AML-193 (cell line): ENCODE results near the gene TMEM243.
"Not testable (repeated sequence)": the region's sequence is repeated elsewhere in the genome, so short reads cannot be mapped to it uniquely, and the experiment has no call there.

Experiments
- DNase-seq, 2 experiments: peaks; one replicate each; lab custom pipeline; 2025; lab: John Stamatoyannopoulos, UW

Gene TMEM243, protein sequence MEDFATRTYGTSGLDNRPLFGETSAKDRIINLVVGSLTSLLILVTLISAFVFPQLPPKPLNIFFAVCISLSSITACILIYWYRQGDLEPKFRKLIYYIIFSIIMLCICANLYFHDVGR

GRCh38 chr7:87219545-87220025 lies at the start of gene TMEM243:
TSS of gene TMEM243 (minus strand) at chr7:87219732. CDS start at chr7:87219503, 229 bp downstream.
- DNase-seq = peak; percentile 78 to 82

DNA sequence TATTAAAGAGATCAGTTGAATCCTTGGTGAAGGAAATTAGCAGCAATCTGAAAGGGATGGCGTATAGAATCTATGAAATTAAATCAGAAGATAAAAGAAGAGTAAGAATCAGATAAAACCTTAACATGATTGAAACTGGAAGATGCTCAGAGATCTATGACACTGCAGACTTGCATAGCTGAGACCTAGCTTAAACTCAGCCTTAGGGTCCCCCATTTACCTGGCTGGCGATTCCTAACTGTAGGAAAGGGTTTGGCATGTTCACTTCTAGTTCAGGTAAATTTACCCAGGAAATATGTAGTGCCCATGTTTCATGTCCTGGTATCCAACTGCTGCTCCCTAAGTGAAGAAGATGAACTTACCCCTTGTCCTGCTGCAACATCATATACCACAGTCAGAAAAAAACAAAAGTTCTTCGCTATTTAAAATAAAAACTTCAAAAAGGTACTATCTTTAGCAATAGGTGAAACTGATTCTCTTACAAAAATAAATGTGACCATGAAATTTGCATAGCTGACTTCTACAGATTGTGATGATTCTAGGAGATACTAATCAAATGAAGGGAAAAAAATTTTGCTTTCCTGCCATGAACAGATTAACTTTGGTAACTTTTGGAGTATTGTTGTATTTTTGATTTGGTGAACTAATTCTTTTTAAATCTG lies 47.8 kb upstream of the TMEM243 start:
- DNase-seq = no peak

DNA sequence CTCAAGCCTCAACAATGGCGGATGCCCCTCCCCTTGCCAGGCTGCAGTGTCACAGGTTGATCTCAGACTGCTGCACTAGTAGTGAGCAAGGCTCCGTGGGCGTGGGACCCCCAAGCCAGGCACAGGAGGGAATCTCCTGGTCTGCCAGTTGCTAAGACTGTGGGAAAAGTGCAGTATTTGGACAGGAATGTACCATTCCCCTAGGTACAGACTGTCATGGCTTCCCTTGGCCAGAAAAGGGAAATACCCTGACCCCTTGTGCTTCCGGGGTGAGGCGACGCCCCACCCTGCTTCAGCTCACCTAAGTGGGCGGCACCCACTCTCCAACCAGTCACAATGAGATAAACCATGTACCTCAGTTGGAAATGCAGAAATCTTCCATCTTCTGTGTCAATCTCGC lies 44.0 kb upstream of the TMEM243 start:
- no peak for DNase-seq

DNA sequence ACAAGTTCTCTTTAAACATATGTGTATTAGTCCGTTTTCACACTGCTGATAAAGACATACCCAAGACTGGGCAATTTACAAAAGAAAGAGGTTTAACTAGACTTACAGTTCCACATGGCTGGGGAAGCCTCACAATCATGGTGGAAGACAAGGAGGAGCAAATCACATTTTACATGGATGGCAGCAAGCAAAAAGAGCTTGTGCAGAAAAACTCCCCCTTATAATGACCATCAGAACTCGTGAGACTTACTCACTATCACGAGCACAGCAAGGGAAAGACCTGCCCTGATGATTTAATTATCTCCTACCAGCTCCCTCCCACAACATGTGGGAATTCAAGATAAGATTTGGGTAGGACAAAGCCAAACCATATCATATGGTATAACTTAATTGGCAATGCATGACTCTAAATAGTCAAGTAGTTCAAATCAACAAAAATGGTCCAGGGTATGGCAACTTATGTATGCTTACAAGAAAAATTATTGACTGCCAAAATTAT lies 34.1 kb upstream of the TMEM243 start:
- no peak for DNase-seq

DNA sequence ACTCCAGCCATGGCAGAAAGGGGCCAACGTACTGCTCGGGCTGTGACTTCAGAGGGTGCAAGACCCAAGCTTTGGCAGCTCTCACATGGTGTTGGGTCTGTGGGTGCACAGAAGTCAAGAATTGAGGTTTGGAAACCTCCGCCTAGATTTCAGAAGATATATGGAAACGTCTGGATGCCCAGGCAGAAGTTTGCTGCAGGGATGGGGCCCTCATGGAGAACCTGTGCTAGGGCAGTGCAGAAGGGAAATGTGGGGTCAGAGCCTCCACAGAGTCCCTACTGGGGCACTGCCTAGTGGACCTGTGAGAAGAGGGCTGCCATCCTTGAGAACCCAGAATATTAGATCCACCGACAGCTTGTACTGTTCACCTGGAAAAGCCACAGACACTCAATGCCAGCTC lies 26.1 kb upstream of the TMEM243 start:
- not testable (repeated sequence) for DNase-seq

DNA sequence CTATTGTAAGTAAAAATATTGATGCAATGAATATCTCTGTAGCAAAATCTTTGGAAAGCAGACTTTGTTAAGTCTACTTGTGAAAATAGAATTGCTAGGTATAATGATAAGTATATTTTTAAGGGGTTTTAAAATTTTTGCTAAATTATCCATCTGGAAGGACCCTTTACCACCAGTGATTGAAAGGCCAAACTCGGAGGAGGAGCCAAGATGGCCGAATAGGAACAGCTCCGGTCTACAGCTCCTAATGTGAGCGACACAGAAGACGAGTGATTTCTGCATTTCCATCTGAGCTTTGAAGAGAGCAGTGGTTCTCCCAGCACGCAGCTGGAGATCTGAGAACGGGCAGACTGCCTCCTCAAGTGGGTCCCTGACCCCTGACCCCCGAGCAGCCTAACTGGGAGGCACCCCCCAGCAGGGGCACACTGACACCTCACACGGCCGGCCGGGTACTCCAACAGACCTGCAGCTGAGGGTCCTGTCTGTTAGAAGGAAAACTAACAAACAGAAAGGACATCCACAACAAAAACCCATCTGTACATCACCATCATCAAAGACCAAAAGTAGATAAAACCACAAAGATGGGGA lies 19.0 kb upstream of the TMEM243 start:
- DNase-seq = not testable (repeated sequence)

GRCh38 chr7:87234949-87235348 lies 15.4 kb upstream of the TMEM243 start:
- no peak for DNase-seq

- DNase-seq = no peak
Measured at GRCh38 chr7:87231711-87232110, 12.2 kb upstream of the TMEM243 start.

GRCh38 chr7:87231258-87231657 lies 11.7 kb upstream of the TMEM243 start:
- DNase-seq = no peak

- DNase-seq = no peak
Measured at GRCh38 chr7:87226495-87226894, 7.0 kb upstream of the TMEM243 start.

DNA sequence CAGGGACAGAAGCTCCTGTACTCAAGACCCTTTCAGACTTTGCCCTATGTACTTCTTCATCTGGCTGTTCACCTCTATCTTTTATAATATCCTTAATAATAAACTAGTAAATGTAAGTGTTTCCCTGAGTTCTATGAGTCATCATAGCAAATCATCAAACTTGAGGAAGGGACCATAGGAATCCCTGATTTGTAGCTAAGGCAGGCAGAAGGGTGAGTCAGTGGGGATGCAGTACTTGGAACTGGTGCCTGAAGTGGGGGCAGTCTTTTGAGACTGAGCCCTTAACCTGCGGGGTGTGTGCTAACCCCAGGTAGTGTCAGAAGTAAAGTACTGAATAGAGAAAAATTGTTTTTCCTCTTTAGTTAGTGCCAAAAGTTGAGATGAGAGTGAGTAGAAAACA lies 6.2 kb upstream of the TMEM243 start:
- DNase-seq = no peak

GRCh38 chr7:87223666-87224065 lies 4.1 kb upstream of the TMEM243 start:
- DNase-seq = no peak

GRCh38 chr7:87220734-87221215 lies 1.2 kb upstream of the TMEM243 start:
- no peak for DNase-seq

DNA sequence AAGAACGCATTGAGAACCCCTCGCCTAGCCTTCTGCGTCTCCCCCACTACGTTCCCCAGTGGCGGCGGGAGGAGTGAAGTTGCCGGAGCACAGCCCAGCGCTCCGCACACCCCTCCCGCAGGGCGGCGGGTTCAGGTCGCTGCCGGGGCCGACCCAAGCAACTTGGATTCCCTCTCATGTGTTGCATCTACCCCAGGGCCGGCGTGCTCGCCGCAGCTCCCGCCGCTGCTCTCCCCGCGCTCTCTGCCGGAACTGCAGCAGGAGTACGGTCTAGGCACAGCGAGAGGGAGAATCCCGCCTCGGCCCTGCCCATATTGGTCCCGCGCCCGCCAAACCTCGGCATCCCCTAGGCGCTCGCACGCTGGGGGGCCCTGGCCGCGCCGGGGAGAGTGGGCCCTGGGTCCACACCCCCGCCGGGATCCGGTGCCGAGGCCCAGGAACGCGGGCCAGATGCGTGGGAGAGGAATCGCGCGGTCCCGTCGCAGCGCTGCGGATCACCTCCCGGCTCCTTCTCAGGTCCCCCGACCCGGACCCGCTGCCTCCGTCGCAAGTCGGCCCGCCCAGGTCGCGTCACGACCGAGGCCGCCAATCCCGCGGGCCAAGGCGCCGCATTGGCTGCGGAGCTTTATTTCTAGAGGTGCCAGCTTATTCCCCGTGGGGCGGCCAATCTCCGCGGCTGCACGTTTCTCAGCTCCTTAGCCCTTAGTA lies 648 bp upstream of the TMEM243 start:
- peak; percentile 7 for DNase-seq

DNA sequence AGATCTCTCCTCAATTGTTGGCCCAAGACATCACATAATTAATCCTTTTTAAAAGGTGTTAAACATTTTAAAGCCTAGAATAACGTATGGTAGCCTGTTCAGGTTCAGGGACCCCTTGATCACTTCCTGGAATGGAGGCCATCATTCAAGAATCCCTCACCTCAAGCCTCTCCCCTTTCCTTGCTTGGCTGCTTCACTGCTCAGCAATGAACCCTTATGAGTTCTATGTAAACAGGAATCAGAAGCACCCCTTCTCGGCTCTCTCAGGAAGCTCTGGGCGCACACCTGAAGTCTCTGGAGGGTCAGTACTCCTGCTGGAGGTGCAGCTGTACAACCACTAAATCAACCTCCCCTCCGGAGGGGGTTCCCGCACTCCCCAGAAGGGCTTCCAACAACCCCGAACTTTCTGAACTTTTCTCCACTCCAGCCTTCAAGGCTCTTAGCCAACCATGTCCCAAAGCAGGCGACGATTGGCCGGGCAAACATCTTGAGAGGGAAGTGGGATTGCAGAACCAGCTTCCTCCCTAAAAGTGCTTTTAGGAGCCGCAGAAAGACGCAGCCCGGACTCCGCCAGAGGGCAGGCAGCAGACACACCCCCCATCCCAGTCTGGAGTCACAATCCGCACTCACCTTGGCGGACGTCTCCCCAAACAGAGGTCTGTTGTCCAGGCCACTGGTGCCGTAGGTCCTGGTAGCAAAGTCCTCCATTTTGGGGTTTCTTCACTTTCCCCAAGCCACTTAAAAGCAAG lies 562 bp downstream of the TMEM243 start:
- DNase-seq = peak; percentile 65 to 70

DNA sequence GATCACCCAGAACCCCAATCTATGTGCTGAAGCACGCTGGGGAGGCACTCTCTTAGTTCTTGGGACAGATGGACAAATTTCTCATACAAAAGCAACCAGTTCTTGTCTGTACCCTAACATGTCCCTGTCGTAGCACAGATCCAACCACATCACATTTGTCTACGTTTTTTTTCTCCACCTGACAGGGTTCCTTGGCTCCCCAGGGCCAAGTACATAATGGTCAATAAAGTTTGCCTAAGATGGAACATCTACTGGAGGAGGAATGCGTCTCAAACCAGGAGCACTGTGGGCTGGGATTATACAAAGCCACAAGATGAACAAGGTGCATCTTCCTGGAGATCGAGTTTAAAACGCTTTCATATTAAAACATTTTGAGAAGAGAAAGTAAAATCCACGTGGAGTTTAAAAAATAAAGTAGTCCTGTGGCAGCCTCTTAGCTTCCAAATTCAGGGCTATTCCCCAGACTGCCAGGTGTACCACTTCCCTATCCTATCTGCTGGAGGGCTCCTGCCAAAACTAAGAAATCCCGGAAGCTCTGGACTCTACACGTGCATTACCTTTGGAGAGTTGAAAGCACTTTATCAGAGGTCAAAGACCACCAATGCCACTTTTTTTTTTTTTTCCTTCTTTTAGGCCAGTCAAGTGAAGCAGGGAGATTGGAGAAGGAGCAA lies 1.4 kb downstream of the TMEM243 start:
- no peak for DNase-seq

DNA sequence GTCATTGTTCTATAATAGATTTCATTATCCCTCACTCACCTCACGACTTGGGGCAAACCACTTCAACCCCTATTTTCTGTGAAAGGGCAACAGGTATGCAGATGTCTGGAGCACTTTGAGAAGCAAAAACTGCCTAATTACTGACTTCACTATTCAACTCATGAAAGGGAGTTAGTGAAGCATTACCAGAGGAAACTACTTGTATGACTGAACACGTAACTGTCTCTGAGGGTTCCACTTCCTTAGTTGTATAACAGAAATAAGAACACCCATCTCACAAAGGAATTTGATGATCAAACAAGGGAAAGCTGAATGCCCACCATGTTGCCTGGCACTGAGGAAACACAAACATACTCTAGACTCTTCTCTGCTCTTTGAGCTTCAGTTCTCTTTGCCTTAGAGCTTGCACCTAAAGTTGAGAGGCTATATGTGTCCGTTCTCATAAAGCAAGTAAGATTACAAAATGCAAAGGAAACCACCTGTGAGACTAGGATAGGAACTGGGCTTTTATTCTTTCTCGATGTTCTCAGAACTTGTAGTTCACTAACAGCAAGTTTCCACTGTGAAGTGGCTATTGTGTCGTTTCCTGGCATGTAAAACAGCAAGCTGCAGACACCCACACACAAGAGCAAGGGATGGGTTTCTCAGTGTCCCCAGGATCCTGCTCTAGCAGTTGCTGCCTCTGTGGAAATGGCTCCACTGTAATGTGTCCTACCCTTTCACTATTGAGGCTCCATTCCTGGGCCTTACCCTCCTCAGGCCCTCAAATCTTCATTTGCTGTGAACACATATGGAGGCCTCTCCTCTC lies 2.6 kb downstream of the TMEM243 start:
- peak in 1 of 2 experiments; percentile 15 for DNase-seq

DNA sequence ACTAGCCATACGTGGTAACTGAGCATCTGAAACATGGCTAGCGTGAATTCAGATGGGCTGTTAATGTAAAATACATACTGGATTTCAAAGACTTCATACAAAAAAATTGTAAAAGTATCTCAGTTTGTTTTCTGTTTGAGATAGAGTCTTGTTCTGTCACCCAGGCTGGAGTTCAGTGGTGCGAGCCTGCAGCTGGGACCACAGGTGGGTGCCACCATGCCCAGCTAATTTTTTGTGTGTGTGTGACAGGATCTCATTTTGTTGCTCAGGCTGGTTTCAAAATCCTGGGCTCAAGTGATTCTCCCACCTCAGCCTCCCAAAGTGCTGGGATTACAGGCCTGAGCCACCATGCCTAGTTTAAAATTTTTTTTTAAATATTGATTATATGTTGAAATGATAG lies 4.5 kb downstream of the TMEM243 start:
- no peak for DNase-seq

- DNase-seq = no peak
Measured at GRCh38 chr7:87213811-87214210, 5.7 kb downstream of the TMEM243 start.

GRCh38 chr7:87213252-87213651 lies 6.3 kb downstream of the TMEM243 start:
- no peak for DNase-seq
